HepG2 (cell line): ENCODE results near the gene FUCA2. TPM values are rescaled to one million over a fixed set of nuclear protein-coding genes. Genes with fewer than 3 reads are reported as not detected.

Source experiments
- BCL6 ChIP-seq: IDR thresholded peaks from 2 replicates; pipeline ENCODE4 v1.6.1; 2016; ENCODE audit warnings: missing genetic modification reagents, missing compliant biosample characterization
- CBX5 ChIP-seq: sonication (generic); formaldehyde crosslinking; IDR thresholded peaks from 2 replicates; pipeline ENCODE4 v1.4.0; 2020; ENCODE audit warnings: missing genetic modification reagents, borderline replicate concordance
- E2F1 ChIP-seq: sonication (generic); formaldehyde crosslinking; IDR thresholded peaks from 2 replicates; pipeline ENCODE4 v1.5.0; 2020; ENCODE audit warnings: missing genetic modification reagents
- HMG20B ChIP-seq: conservative IDR thresholded peaks from 2 replicates; pipeline ENCODE4 v1.6.1; 2016; ENCODE audit warnings: missing genetic modification reagents, missing compliant biosample characterization
- HNRNPL ChIP-seq: fragments of 200-400 bp; formaldehyde crosslinking; IDR thresholded peaks from 2 replicates; pipeline ENCODE4 v1.6.1; 2017; ENCODE audit warnings: mild to moderate bottlenecking, low read depth, low read length
- ISL2 ChIP-seq: sonication (generic); formaldehyde crosslinking; IDR thresholded peaks from 2 replicates; pipeline ENCODE4 v1.5.0; 2020; ENCODE audit warnings: missing genetic modification reagents
- NFIB ChIP-seq: sonication (generic); formaldehyde crosslinking; IDR thresholded peaks from 2 replicates; pipeline ENCODE4 v1.9.0; 2021; ENCODE audit warnings: missing genetic modification reagents, mild to moderate bottlenecking, borderline replicate concordance
- POGZ ChIP-seq: sonication (generic); formaldehyde crosslinking; IDR thresholded peaks from 2 replicates; pipeline ENCODE4 v1.4.0; 2020; ENCODE audit warnings: mild to moderate bottlenecking, missing genetic modification reagents
- RXRA ChIP-seq: sonication (generic); formaldehyde crosslinking; IDR thresholded peaks from 2 replicates; pipeline ENCODE4 v1.5.1; 2020; ENCODE audit warnings: missing genetic modification reagents
- RXRB ChIP-seq: IDR thresholded peaks from 2 replicates; pipeline ENCODE4 v1.6.1; 2016; ENCODE audit warnings: borderline replicate concordance, missing genetic modification reagents, missing compliant biosample characterization
- TFDP1 ChIP-seq: IDR thresholded peaks from 2 replicates; pipeline ENCODE4 v1.6.1; 2016; ENCODE audit warnings: missing compliant biosample characterization, missing genetic modification reagents, borderline replicate concordance
- ZFY ChIP-seq: sonication (generic); formaldehyde crosslinking; IDR thresholded peaks from 2 replicates; pipeline ENCODE4 v1.4.0; 2020; ENCODE audit warnings: missing genetic modification reagents
- ZFYVE20 ChIP-seq: sonication (generic); formaldehyde crosslinking; IDR thresholded peaks from 2 replicates; pipeline ENCODE4 v1.8.0; 2023; ENCODE audit warnings: low read depth, mild to moderate bottlenecking, moderate library complexity, missing genetic modification reagents, borderline replicate concordance
- ZNF138 ChIP-seq: sonication (generic); formaldehyde crosslinking; IDR thresholded peaks from 2 replicates; pipeline ENCODE4 v1.5.0; 2020; ENCODE audit warnings: mild to moderate bottlenecking, low read depth, missing genetic modification reagents
- ZNF274 ChIP-seq: sonication (generic); formaldehyde crosslinking; IDR thresholded peaks from 2 replicates; pipeline ENCODE4 v1.5.1; 2020; ENCODE audit warnings: mild to moderate bottlenecking, missing genetic modification reagents
- ZNF430 ChIP-seq: sonication (generic); formaldehyde crosslinking; IDR thresholded peaks from 2 replicates; pipeline ENCODE4 v1.9.0; 2021; ENCODE audit warnings: mild to moderate bottlenecking, missing genetic modification reagents
- ZNF598 ChIP-seq: sonication (generic); formaldehyde crosslinking; IDR thresholded peaks from 2 replicates; pipeline ENCODE4 v1.5.1; 2020; ENCODE audit warnings: mild to moderate bottlenecking, missing genetic modification reagents, borderline replicate concordance
- ZNF605 ChIP-seq: sonication (generic); formaldehyde crosslinking; IDR thresholded peaks from 2 replicates; pipeline ENCODE4 v1.8.0; 2022; ENCODE audit warnings: mild to moderate bottlenecking, missing genetic modification reagents
- ZNF777 ChIP-seq: sonication (generic); formaldehyde crosslinking; IDR thresholded peaks from 2 replicates; pipeline ENCODE4 v1.4.0; 2020; ENCODE audit warnings: missing genetic modification reagents
- polyA plus RNA-seq, 8 experiments: library from polyadenylated mRNA; depleted of rRNA in 3 of 8; stranded (reverse) in 7 of 8; unstranded in 1 of 8; fragments of >200 nt; fragmentation: Illumina TruSeq in 4 of 8; extraction: Trizol in 4 of 8; gene quantifications; 2 replicates each; pipeline versions ENCODE4 v1.2.1 to v1.2.3, GENCODE V29; 2011 to 2016; ENCODE audit warnings: low read depth in 4 of 8, missing spikeins in 1 of 8, mixed read lengths in 1 of 8; ENCODE audit not compliant: insufficient read depth in 1 of 8
- total RNA-seq, 5 experiments: library from RNA; depleted of rRNA; stranded (reverse); fragments of >200 nt; fragmentation: Illumina TruSeq; extraction: Trizol; gene quantifications; 2 replicates each; pipeline ENCODE4 v1.2.3, GENCODE V29; 2016; ENCODE audit warnings: low read depth in 1 of 5
- TF ChIP-seq, protein P1 (sequence below): sonication (generic); formaldehyde crosslinking; IDR thresholded peaks from 2 replicates; pipeline ENCODE4 v1.4.0; 2020; ENCODE audit warnings: low read depth, mild to moderate bottlenecking, missing genetic modification reagents
- TF ChIP-seq, protein P2 (sequence below): IDR thresholded peaks from 2 replicates; pipeline ENCODE4 v1.6.1; 2012; ENCODE audit warnings: inconsistent platforms
- TF ChIP-seq, protein P3 (sequence below): sonication (generic); formaldehyde crosslinking; IDR thresholded peaks from 2 replicates; pipeline ENCODE4 v1.5.1; 2020; ENCODE audit warnings: mild to moderate bottlenecking, missing genetic modification reagents, moderate library complexity
- TF ChIP-seq, protein P4 (sequence below): sonication (generic); formaldehyde crosslinking; conservative IDR thresholded peaks from 2 replicates; pipeline ENCODE4 v1.4.0; 2020; ENCODE audit warnings: missing genetic modification reagents

The FUCA2 gene
- total and polyA plus RNA-seq, 2 of the 13 experiments (the other 11 are each of a cell fraction or from before 2014, with no cell fraction given): 87.4 to 144 TPM

DNA sequence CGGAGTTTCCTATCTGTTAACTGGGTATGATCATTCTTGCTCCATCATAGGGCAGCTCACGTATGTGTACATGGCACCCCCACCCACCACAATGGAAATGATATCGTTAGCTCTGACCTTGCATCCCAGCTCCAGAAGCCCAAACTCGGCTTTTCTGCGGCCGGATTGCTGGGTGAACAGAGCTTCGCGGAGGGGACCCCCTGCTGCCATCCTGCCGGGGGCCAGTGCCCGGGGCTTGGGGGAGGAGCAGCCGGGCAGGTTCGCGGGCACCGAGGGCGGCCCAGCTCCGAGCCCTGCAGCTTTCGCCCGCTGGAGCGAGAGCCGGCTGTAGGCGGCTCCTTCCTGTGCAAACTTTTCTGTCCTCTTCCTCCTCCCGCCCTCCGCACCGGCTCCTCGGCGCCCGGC, 24.9 kb upstream of the FUCA2 start (continued):
- TF ChIP-seq, protein P1, sequence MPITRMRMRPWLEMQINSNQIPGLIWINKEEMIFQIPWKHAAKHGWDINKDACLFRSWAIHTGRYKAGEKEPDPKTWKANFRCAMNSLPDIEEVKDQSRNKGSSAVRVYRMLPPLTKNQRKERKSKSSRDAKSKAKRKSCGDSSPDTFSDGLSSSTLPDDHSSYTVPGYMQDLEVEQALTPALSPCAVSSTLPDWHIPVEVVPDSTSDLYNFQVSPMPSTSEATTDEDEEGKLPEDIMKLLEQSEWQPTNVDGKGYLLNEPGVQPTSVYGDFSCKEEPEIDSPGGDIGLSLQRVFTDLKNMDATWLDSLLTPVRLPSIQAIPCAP (CRISPR knock-in tag): no peak
- TF ChIP-seq ZNF138 (CRISPR knock-in tag) (no peak), ZNF430 (CRISPR knock-in tag) (no peak), POGZ (CRISPR knock-in tag) (no peak), HNRNPL (peak; percentile 91), ZFYVE20 (CRISPR knock-in tag) (no peak), BCL6 (CRISPR knock-in tag) (0 out of 2 replicates have a peak, but pooled peaks have one; percentile 32), ISL2 (CRISPR knock-in tag) (0 out of 2 replicates have a peak, but pooled peaks have one; percentile 31), ZFY (CRISPR knock-in tag) (peak; percentile 6; the same call in 1 of the 2 replicates), ZNF598 (no peak), E2F1 (CRISPR knock-in tag) (no peak), RXRA (CRISPR knock-in tag) (peak; percentile 18; the same call in 1 of the 2 replicates), CBX5 (CRISPR knock-in tag) (no peak), ZNF605 (CRISPR knock-in tag) (no peak), RXRB (CRISPR knock-in tag) (no peak), ZNF777 (CRISPR knock-in tag) (peak; percentile 36; the same call in 1 of the 2 replicates), ZNF274 (CRISPR knock-in tag) (0 out of 2 replicates have a peak, but pooled peaks have one; percentile 26), TFDP1 (CRISPR knock-in tag) (no peak), HMG20B (CRISPR knock-in tag) (no peak), NFIB (CRISPR knock-in tag) (no peak)
- TF ChIP-seq, protein P2, sequence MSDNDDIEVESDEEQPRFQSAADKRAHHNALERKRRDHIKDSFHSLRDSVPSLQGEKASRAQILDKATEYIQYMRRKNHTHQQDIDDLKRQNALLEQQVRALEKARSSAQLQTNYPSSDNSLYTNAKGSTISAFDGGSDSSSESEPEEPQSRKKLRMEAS: 0 out of 2 replicates have a peak, but pooled peaks have one; percentile 9
- TF ChIP-seq, protein P3, sequence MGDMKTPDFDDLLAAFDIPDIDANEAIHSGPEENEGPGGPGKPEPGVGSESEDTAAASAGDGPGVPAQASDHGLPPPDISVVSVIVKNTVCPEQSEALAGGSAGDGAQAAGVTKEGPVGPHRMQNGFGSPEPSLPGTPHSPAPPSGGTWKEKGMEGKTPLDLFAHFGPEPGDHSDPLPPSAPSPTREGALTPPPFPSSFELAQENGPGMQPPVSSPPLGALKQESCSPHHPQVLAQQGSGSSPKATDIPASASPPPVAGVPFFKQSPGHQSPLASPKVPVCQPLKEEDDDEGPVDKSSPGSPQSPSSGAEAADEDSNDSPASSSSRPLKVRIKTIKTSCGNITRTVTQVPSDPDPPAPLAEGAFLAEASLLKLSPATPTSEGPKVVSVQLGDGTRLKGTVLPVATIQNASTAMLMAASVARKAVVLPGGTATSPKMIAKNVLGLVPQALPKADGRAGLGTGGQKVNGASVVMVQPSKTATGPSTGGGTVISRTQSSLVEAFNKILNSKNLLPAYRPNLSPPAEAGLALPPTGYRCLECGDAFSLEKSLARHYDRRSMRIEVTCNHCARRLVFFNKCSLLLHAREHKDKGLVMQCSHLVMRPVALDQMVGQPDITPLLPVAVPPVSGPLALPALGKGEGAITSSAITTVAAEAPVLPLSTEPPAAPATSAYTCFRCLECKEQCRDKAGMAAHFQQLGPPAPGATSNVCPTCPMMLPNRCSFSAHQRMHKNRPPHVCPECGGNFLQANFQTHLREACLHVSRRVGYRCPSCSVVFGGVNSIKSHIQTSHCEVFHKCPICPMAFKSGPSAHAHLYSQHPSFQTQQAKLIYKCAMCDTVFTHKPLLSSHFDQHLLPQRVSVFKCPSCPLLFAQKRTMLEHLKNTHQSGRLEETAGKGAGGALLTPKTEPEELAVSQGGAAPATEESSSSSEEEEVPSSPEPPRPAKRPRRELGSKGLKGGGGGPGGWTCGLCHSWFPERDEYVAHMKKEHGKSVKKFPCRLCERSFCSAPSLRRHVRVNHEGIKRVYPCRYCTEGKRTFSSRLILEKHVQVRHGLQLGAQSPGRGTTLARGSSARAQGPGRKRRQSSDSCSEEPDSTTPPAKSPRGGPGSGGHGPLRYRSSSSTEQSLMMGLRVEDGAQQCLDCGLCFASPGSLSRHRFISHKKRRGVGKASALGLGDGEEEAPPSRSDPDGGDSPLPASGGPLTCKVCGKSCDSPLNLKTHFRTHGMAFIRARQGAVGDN (CRISPR knock-in tag): peak; percentile 28
- TF ChIP-seq, protein P4, sequence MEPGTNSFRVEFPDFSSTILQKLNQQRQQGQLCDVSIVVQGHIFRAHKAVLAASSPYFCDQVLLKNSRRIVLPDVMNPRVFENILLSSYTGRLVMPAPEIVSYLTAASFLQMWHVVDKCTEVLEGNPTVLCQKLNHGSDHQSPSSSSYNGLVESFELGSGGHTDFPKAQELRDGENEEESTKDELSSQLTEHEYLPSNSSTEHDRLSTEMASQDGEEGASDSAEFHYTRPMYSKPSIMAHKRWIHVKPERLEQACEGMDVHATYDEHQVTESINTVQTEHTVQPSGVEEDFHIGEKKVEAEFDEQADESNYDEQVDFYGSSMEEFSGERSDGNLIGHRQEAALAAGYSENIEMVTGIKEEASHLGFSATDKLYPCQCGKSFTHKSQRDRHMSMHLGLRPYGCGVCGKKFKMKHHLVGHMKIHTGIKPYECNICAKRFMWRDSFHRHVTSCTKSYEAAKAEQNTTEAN: no peak
